DMS 273 (cell line): ENCODE results near the gene TEX51.

Experiments used
- DNase-seq: peaks from one replicate; lab custom pipeline; 2025; ENCODE audit not compliant: unreplicated experiment; lab: John Stamatoyannopoulos, UW

TEX51 gene

GRCh38 chr2:126946318-126947102 lies 47.8 kb downstream of the TEX51 start:
- no peak for DNase-seq

GRCh38 chr2:126947103-126947429 lies 48.4 kb downstream of the TEX51 start:
- DNase-seq: no peak

- DNase-seq: no peak
Measured at GRCh38 chr2:126949775-126950174, 51.1 kb downstream of the TEX51 start.

GRCh38 chr2:126950504-126950903 lies 51.8 kb downstream of the TEX51 start:
- DNase-seq: peak; percentile 11
